Epithelial cell of prostate (primary cell): ENCODE data around the gene DRC3.

Experiments used
- DNase-seq: peaks from one replicate; pipeline ENCODE4 v3.0.0-alpha.2; 2011; ENCODE audit warnings: low read depth, low spot score
- H3K27ac ChIP-seq: fragments of 450-650 bp; 2 replicates; pipeline ENCODE4 v1.5.1; 2017; ENCODE audit warnings: mild to moderate bottlenecking

The DRC3 gene

GRCh38 chr17:18039535-18040260, 67.0 kb downstream of the DRC3 start:
- H3K27ac ChIP-seq = peak overlapping the region; percentile 59
- no peak for DNase-seq

GRCh38 chr17:18040261-18040858, 67.7 kb downstream of the DRC3 start:
- peak overlapping the region; percentile 59 for H3K27ac ChIP-seq
- DNase-seq = no peak

GRCh38 chr17:18041776-18042175, 69.1 kb downstream of the DRC3 start:
- peak; percentile 83 for DNase-seq
- peak overlapping the region; percentile 59 for H3K27ac ChIP-seq

GRCh38 chr17:18042983-18043382, 70.3 kb downstream of the DRC3 start:
- no peak overlapping the region for H3K27ac ChIP-seq
- no peak for DNase-seq

- no peak for DNase-seq
These were observed 70.8 kb downstream of the DRC3 start for GRCh38 chr17:18043491-18043890.

GRCh38 chr17:18044609-18045008, 71.9 kb downstream of the DRC3 start:
- no peak overlapping the region for H3K27ac ChIP-seq
- DNase-seq = no peak

More at GRCh38 chr17:18043491-18043890, 70.8 kb downstream of the DRC3 start:
- no peak overlapping the region for H3K27ac ChIP-seq

- no peak for DNase-seq
- H3K27ac ChIP-seq = no peak overlapping the region
These were observed 73.2 kb downstream of the DRC3 start for GRCh38 chr17:18045691-18046350.

GRCh38 chr17:18055597-18055996, 82.9 kb downstream of the DRC3 start:
- H3K27ac ChIP-seq = no peak overlapping the region
- DNase-seq = no peak

- DNase-seq = no peak
- H3K27ac ChIP-seq = no peak overlapping the region
These were observed 83.6 kb downstream of the DRC3 start for GRCh38 chr17:18056214-18056613.

- peak; percentile 55 for DNase-seq
- peak overlapping the region; percentile 86 for H3K27ac ChIP-seq
These were observed 86.6 kb downstream of the DRC3 start for GRCh38 chr17:18059283-18059682.

GRCh38 chr17:18064053-18064452, 91.4 kb downstream of the DRC3 start:
- DNase-seq = no peak
- H3K27ac ChIP-seq = no peak overlapping the region

GRCh38 chr17:18065546-18065945, 92.9 kb downstream of the DRC3 start:
- DNase-seq = no peak

More at GRCh38 chr17:18065546-18065945, 92.9 kb downstream of the DRC3 start:
- H3K27ac ChIP-seq = no peak overlapping the region
